ENCODE measurements around the gene GTF2A1L.
"Not testable (repeated sequence)": the region's sequence is repeated elsewhere in the genome, so short reads cannot be mapped to it uniquely, and the experiment has no call there.

GTF2A1L gene

GRCh38 chr2:48699348-48699930, 81.8 kb downstream of the GTF2A1L start:
- H3K79me2 ChIP-seq (ENCODE audit: low read length): no peaks in the 10 kb centered on the region
- no peak overlapping the region for H3K27ac ChIP-seq (ENCODE audit: low read length)
- no peaks in the 10 kb centered on the region for H3K36me3 ChIP-seq (replicated peaks; ENCODE audit: low read depth, low read length)
- no peaks in the 10 kb centered on the region for H3K27me3 ChIP-seq (ENCODE audit: low read depth, low read length)
- H3K4me3 ChIP-seq (ENCODE audit: low read length): no peak overlapping the region
- no peak overlapping the region for H3K9ac ChIP-seq (ENCODE audit: low read length)
- no peaks in the 10 kb centered on the region for H3K9me3 ChIP-seq (ENCODE audit: insufficient read depth, low read length)
- H2AFZ ChIP-seq (ENCODE audit: low read depth, low read length): no peak overlapping the region
- no peaks in the 10 kb centered on the region for H4K20me1 ChIP-seq (ENCODE audit: insufficient read depth, low read length)
- TF ChIP-seq CTCF (IDR thresholded peaks at IDR 0.05; ENCODE audit: low read depth, low read length) (no peak), EZH2phosphoT487 (IDR thresholded peaks at IDR 0.05; ENCODE audit: low read depth) (no peak)
- H3K4me1 ChIP-seq (ENCODE audit: low read length): peaks cover 10% of the 10 kb centered on the region
- H3K4me2 ChIP-seq (ENCODE audit: low read length): peak overlapping the region; percentile 10; the same call in 1 of the 2 replicates

- not testable (repeated sequence) for H3K9ac ChIP-seq (ENCODE audit: low read length); H4K20me1 ChIP-seq (ENCODE audit: insufficient read depth, low read length); H3K27me3 ChIP-seq (ENCODE audit: low read depth, low read length); H3K36me3 ChIP-seq (replicated peaks; ENCODE audit: low read depth, low read length); H3K4me3 ChIP-seq (ENCODE audit: low read length); H3K4me2 ChIP-seq (ENCODE audit: low read length); H2AFZ ChIP-seq (ENCODE audit: low read depth, low read length); H3K27ac ChIP-seq (ENCODE audit: low read length); H3K79me2 ChIP-seq (ENCODE audit: low read length); H3K9me3 ChIP-seq (ENCODE audit: insufficient read depth, low read length)
- peaks cover 10% of the 10 kb centered on the region for H3K4me1 ChIP-seq (ENCODE audit: low read length)
Observed at GRCh38 chr2:48703621-48704020, 86.0 kb downstream of the GTF2A1L start.

GRCh38 chr2:48707466-48707865, 89.8 kb downstream of the GTF2A1L start:
- Histone ChIP-seq H3K36me3 (replicated peaks; ENCODE audit: low read depth, low read length) (no peaks in the 10 kb centered on the region), H3K4me3 (ENCODE audit: low read length) (no peak overlapping the region), H2AFZ (ENCODE audit: low read depth, low read length) (no peak overlapping the region; the same call in 1 of the 2 replicates), H3K9me3 (ENCODE audit: insufficient read depth, low read length) (no peaks in the 10 kb centered on the region), H3K27ac (ENCODE audit: low read length) (no peak overlapping the region), H3K9ac (ENCODE audit: low read length) (no peak overlapping the region), H3K4me1 (ENCODE audit: low read length) (no peaks in the 10 kb centered on the region), H3K4me2 (ENCODE audit: low read length) (no peak overlapping the region), H3K79me2 (ENCODE audit: low read length) (no peaks in the 10 kb centered on the region), H4K20me1 (ENCODE audit: insufficient read depth, low read length) (no peaks in the 10 kb centered on the region), H3K27me3 (ENCODE audit: low read depth, low read length) (no peaks in the 10 kb centered on the region)
- TF ChIP-seq CTCF (IDR thresholded peaks at IDR 0.05; ENCODE audit: low read depth, low read length): no peak
- TF ChIP-seq EZH2phosphoT487 (IDR thresholded peaks at IDR 0.05; ENCODE audit: low read depth): no peak

GRCh38 chr2:48709096-48710034, 91.7 kb downstream of the GTF2A1L start:
- no peak for TF ChIP-seq EZH2phosphoT487 (IDR thresholded peaks at IDR 0.05; ENCODE audit: low read depth)
- TF ChIP-seq CTCF (IDR thresholded peaks at IDR 0.05; ENCODE audit: low read depth, low read length): no peak
- no peaks in the 10 kb centered on the region for H3K27me3 ChIP-seq (ENCODE audit: low read depth, low read length)
- H3K9ac ChIP-seq (ENCODE audit: low read length): no peak overlapping the region
- H3K36me3 ChIP-seq (replicated peaks; ENCODE audit: low read depth, low read length): no peaks in the 10 kb centered on the region
- no peaks in the 10 kb centered on the region for H3K79me2 ChIP-seq (ENCODE audit: low read length)
- H3K4me3 ChIP-seq (ENCODE audit: low read length): no peak overlapping the region
- H3K4me1 ChIP-seq (ENCODE audit: low read length): no peaks in the 10 kb centered on the region
- H3K27ac ChIP-seq (ENCODE audit: low read length): no peak overlapping the region
- no peak overlapping the region for H3K4me2 ChIP-seq (ENCODE audit: low read length)
- H3K9me3 ChIP-seq (ENCODE audit: insufficient read depth, low read length): no peaks in the 10 kb centered on the region
- H2AFZ ChIP-seq (ENCODE audit: low read depth, low read length): no peak overlapping the region
- H4K20me1 ChIP-seq (ENCODE audit: insufficient read depth, low read length): no peaks in the 10 kb centered on the region

All from OCI-LY3 (cell line).